ENCODE results near the gene MACIR. TPM values are rescaled to one million over a fixed set of nuclear protein-coding genes. Genes with fewer than 3 reads are reported as not detected.
A peak's percentile ranks its signal among the peaks of the same experiment; 100 is the strongest.

MACIR gene
- total RNA-seq, 4 donors from 2014 or later, result 8.4 to 10.4 (median 9.5) TPM

DNA sequence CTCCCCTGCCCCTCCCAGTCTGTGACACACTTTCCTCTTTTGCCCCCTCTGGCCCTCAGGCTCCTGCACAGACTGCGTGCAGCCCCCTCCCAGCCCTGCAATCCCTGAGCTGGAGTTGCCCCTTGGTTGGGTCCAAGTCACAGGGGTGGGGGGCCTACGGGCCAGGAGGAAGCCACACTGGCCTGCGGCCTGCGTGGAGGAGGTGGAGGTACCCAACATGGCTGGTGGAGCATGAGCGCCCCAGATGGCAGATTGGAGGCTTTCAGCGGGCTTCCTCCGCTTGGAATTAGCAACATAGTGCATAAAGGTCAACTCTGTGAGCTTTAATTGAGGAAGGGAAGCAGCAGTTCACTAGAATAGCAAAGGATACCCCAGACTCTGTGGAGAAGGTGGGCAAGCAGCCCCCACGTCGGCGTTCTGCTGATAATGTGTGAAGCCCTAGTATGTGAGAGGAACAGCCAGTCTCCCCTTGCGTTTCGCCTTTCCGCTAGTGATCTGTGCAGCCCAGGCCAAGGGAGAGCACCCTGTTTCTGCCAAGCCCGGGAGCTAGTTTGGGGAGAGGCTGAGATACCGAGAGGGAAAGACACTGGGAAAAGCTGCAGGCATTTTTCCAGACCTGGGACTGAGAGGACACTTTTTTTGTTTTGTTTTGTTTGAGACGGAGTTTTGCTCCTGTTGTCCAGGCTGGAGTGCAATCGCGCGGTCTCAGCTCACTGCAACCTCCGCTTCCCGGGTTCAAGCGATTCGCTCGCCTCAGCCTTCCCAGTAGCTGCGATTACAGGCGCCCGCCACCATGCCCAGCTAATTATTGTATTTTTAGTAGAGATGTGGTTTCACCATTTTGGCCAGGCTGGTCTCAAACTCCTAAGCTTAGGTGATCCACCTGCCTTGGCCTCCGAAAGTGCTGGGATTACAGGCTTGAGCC lies 35.3 kb upstream of the MACIR start:
- Histone ChIP-seq H3K4me3 (no peak overlapping the region), H3K27me3 (no peaks in the 10 kb centered on the region), H3K4me1 (peaks cover 0 to 5% (median 0%) of the 10 kb centered on the region in 4 donors), H3K27ac (replicated peaks in 1 of 4) (no peak overlapping the region), H3K9me3 (no peaks in the 10 kb centered on the region), H3K36me3 (no peaks in the 10 kb centered on the region)
- intact Hi-C loops (cut with DNase I), result no loop called here
- TF ChIP-seq POLR2AphosphoS5 (IDR thresholded peaks at IDR 0.05), result no peak
- TF ChIP-seq POLR2A (IDR thresholded peaks at IDR 0.05; ENCODE audit: low read depth), result no peak
- no peak for TF ChIP-seq EP300 (IDR thresholded peaks at IDR 0.05)
- TF ChIP-seq, protein P1, sequence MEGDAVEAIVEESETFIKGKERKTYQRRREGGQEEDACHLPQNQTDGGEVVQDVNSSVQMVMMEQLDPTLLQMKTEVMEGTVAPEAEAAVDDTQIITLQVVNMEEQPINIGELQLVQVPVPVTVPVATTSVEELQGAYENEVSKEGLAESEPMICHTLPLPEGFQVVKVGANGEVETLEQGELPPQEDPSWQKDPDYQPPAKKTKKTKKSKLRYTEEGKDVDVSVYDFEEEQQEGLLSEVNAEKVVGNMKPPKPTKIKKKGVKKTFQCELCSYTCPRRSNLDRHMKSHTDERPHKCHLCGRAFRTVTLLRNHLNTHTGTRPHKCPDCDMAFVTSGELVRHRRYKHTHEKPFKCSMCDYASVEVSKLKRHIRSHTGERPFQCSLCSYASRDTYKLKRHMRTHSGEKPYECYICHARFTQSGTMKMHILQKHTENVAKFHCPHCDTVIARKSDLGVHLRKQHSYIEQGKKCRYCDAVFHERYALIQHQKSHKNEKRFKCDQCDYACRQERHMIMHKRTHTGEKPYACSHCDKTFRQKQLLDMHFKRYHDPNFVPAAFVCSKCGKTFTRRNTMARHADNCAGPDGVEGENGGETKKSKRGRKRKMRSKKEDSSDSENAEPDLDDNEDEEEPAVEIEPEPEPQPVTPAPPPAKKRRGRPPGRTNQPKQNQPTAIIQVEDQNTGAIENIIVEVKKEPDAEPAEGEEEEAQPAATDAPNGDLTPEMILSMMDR (IDR thresholded peaks at IDR 0.05), result no peak
- WGBS, result 91% methylated on average over 28 of the region's 28 CpGs
- DNase-seq (ENCODE audit: extremely low spot score), result no peak

DNA sequence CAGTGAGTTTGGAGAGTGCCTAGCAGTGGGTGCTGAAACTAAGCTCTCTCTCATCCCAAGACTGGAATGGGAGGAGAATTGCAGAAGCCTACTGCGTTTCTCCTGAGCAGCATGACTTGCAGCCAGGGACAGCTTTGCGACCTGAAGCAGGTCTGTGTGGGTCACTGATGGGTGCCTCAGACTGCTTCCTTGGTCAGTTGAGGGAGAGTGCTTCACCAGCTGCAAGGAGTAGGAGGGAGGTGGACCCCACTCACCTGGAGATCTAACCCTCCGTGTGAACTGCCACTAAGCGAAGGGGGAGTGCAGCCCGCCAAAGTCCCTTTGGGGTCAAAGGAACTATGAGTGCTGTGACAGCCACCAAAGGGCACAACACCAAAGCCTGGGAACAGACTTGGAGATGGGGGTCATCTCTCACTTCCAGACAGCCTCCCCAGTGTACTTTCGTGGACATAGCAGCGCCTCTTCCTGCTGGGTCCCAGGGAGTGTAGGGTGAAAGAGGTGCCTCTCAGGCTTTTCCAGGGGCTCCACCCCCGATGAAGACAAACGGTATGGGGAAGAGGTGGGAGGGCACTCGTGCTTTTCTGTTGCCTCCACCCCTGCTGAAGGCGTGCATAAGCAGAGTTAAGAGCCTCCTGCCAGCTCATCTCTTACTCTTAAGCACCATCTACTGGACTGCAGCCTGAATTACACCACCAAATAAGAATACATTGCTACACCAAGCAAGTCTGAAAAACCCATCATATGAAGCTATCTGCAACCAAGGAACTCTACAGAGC lies 34.3 kb upstream of the MACIR start:
- H3K4me3 ChIP-seq, result no peak overlapping the region
- no peak overlapping the region for H3K27ac ChIP-seq (replicated peaks in 1 of 4)
- intact Hi-C loops (cut with DNase I), result no loop called here
- H3K36me3 ChIP-seq, result no peaks in the 10 kb centered on the region
- H3K4me1 ChIP-seq, result peaks cover 0 to 5% (median 0%) of the 10 kb centered on the region in 4 donors
- H3K9me3 ChIP-seq, result no peaks in the 10 kb centered on the region
- WGBS, result 46% methylated on average over 10 of the region's 11 CpGs
- H3K27me3 ChIP-seq, result no peaks in the 10 kb centered on the region
- no peak for TF ChIP-seq POLR2A (IDR thresholded peaks at IDR 0.05; ENCODE audit: low read depth)
- no peak for TF ChIP-seq EP300 (IDR thresholded peaks at IDR 0.05)
- TF ChIP-seq, protein P1 (IDR thresholded peaks at IDR 0.05), result peak; percentile 45 to 71 (median 53)
- no peak for TF ChIP-seq POLR2AphosphoS5 (IDR thresholded peaks at IDR 0.05)
- no peak for DNase-seq (ENCODE audit: extremely low spot score)

DNA sequence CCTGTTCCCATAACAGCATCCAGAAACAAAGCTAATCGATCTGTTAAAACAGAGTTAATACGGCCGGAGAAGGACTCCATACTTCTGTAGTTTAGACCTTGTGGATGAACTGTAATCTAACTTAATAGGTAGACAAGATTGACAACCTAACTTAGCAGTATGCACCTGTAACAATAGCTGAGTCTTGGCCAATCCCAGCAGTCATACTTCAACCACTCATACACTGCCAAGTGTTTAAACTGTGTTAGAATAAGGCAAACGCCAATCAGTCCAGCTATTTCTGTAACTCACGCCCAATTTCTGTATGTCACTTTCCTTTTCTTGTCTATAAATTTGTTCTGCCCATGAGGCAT lies 33.7 kb upstream of the MACIR start:
- no peaks in the 10 kb centered on the region for H3K36me3 ChIP-seq

DNA sequence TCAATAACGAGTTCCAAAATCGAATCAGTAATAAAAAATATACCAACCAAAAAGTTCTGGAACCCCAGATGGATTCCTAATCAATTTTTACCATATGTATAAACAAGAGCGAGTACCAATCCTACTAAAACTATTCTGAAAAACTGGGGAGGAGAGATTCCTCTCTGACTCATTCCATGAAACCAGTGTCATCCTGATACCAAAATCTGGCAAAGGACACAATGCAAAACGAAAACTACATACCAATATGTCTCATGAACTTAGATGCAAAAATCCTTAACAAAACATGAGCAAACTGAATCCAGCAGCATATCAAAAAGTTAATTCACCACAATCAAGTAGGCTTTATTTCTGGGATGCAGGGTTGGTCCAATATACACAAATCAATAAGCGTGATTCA lies 30.5 kb upstream of the MACIR start:
- 90% methylated on average over 5 of the region's 5 CpGs for WGBS
- no peak for DNase-seq (ENCODE audit: extremely low spot score)
- TF ChIP-seq POLR2AphosphoS5 (IDR thresholded peaks at IDR 0.05), result no peak
- no peak for TF ChIP-seq POLR2A (IDR thresholded peaks at IDR 0.05; ENCODE audit: low read depth)
- TF ChIP-seq, protein P1 (IDR thresholded peaks at IDR 0.05), result no peak
- TF ChIP-seq EP300 (IDR thresholded peaks at IDR 0.05), result no peak
- no peaks in the 10 kb centered on the region for H3K27me3 ChIP-seq
- intact Hi-C loops (cut with DNase I), result no loop called here
- no peaks in the 10 kb centered on the region for H3K36me3 ChIP-seq
- H3K4me1 ChIP-seq, result peaks cover 0 to 5% (median 0%) of the 10 kb centered on the region in 4 donors
- H3K4me3 ChIP-seq, result no peak overlapping the region
- no peaks in the 10 kb centered on the region for H3K9me3 ChIP-seq
- no peak overlapping the region for H3K27ac ChIP-seq (replicated peaks in 1 of 4)

More for the DNA sequence above, 33.7 kb upstream of the MACIR start:
- 86% methylated on average over 5 of the region's 5 CpGs for WGBS
- Histone ChIP-seq H3K4me1 (peaks cover 0 to 5% (median 0%) of the 10 kb centered on the region in 4 donors), H3K27ac (replicated peaks in 1 of 4) (no peak overlapping the region), H3K27me3 (no peaks in the 10 kb centered on the region), H3K4me3 (no peak overlapping the region), H3K9me3 (no peaks in the 10 kb centered on the region)
- no peak for TF ChIP-seq EP300 (IDR thresholded peaks at IDR 0.05)
- no peak for TF ChIP-seq POLR2A (IDR thresholded peaks at IDR 0.05; ENCODE audit: low read depth)
- TF ChIP-seq, protein P1 (IDR thresholded peaks at IDR 0.05), result no peak
- no peak for TF ChIP-seq POLR2AphosphoS5 (IDR thresholded peaks at IDR 0.05)
- DNase-seq (ENCODE audit: extremely low spot score), result no peak
- intact Hi-C loops (cut with DNase I), result no loop called here

Measured in esophagus muscularis mucosa (tissue), 4 donors.